RCC 7860 (cell line): Measurements from ENCODE around the gene KHNYN.

Experiments
- DNase-seq: peaks from one replicate; pipeline ENCODE4 v3.0.0-alpha.2; 2015; ENCODE audit warnings: low spot score
- FAIRE-seq: peaks from 2 replicates; lab custom pipeline; 2012; peaks lifted over from hg19 to GRCh38; lab: Jason Lieb, UNC

The KHNYN gene

DNA sequence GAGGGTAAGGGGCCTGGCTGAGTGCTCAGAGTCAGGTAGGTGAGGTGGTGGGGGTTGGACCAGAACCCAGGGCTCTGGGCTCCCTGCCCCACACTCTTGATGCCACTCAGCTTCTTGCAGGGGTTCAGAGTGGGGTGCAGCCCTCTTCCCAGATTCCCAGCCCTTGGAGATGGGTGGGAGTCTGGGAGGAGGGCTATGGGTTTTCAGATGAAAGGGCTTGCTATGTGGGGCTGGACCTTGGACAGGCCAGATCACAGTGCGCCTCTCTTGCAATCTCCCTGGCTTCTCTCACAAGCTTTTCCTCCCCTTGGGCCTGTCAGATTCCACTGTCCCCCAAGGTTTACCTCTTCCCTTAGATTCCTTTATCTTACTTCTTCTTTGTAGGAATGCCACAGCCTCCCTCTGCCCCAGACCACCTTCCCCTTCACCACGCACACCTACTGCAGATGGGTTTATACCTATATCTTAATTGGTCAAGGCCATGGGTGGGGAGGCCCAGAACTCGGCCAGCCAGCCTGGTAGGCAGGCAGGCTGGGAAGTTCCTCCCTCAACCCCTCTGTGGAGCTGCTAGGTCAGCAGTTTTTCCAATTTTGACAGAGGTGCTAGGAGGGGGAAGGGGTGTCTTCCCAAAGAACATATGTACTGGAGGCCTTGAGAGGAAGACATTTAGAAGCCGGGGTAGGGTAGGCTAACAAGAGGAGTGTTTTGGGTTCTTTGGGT lies 29.6 kb upstream of the KHNYN start:
- DNase-seq (no peak), FAIRE-seq (no peak)

DNA sequence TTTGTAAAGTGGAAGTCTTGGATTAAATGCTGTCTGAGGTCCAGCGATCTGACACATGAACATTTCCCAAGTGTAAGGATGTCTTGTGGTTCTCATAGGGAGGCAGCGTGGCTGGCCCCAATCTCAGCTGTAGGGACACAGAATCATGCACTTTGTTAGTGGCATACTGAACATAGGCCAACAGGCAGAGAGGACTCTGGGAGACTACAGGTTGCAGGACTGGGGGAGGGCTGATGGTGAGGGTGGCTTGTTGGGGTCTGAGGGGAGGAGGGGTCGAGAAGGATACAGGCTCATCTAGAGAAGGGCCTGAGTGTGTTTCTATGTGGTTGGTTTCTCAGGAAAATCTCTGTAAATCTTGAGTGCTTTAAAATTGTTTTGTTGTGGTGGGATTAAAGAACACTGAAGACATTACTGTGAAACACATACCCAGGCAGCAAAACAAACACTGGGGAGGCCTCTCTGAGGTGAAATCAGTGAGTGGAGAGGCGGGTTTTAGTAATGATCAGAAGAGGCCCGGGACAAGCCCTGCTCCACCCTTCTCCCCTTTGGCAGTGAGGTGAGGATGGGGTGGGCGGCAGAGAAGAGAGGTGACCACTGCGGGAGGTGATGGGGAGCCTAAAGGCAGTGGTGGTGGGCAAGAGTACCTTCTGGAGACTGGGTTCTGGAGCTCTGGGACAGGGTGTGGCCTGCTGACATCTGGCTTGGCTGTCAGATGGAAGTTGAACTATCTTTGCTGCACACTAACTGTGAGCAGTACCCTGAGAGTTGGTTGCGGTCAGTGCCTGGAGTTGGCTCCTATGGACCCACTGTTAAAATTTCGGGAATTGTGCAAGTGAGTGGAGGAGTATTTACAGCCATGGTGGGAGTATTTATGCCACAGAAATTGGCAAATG lies 27.7 kb upstream of the KHNYN start:
- DNase-seq, result no peak
- no peak for FAIRE-seq

GRCh38 chr14:24403294-24403998 lies 26.3 kb upstream of the KHNYN start:
- FAIRE-seq (no peak), DNase-seq (no peak)

- FAIRE-seq, result no peak
These were observed 24.9 kb upstream of the KHNYN start for GRCh38 chr14:24404814-24405213.

GRCh38 chr14:24406416-24406815 lies 23.3 kb upstream of the KHNYN start:
- no peak for DNase-seq
- FAIRE-seq, result no peak

More at GRCh38 chr14:24404814-24405213, 24.9 kb upstream of the KHNYN start:
- DNase-seq, result no peak

- FAIRE-seq, result no peak
These were observed 22.0 kb upstream of the KHNYN start for GRCh38 chr14:24407608-24408325.

GRCh38 chr14:24408764-24409163 lies 21.0 kb upstream of the KHNYN start:
- DNase-seq, result no peak
- FAIRE-seq, result no peak

More at GRCh38 chr14:24407608-24408325, 22.0 kb upstream of the KHNYN start:
- no peak for DNase-seq

GRCh38 chr14:24409192-24409591 lies 20.6 kb upstream of the KHNYN start:
- DNase-seq (no peak), FAIRE-seq (no peak)

- DNase-seq (no peak), FAIRE-seq (no peak)
These were observed 19.8 kb upstream of the KHNYN start for GRCh38 chr14:24409956-24410355.

- no peak for FAIRE-seq
- no peak for DNase-seq
These were observed 18.0 kb upstream of the KHNYN start for GRCh38 chr14:24411443-24412389.

DNA sequence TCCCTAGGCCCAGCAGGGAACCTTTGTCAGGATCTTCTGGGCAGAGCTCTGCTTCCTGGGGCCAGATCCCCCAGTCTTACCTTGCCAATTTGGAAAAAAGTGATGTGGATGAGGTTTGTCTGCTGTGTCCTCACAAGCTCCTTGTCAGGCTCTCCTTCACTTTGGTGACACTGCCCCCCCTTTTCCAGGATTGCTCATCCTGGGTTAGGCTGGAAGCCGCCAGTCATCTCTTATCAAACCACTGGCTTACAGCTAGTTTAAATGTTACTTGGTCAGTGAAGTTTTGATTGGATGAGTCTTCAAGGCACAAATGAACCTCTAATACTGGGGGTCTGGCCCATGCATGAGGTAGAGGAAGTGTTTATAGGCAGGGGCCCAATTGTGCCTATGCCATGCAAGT lies 15.7 kb upstream of the KHNYN start:
- DNase-seq (no peak), FAIRE-seq (no peak)

DNA sequence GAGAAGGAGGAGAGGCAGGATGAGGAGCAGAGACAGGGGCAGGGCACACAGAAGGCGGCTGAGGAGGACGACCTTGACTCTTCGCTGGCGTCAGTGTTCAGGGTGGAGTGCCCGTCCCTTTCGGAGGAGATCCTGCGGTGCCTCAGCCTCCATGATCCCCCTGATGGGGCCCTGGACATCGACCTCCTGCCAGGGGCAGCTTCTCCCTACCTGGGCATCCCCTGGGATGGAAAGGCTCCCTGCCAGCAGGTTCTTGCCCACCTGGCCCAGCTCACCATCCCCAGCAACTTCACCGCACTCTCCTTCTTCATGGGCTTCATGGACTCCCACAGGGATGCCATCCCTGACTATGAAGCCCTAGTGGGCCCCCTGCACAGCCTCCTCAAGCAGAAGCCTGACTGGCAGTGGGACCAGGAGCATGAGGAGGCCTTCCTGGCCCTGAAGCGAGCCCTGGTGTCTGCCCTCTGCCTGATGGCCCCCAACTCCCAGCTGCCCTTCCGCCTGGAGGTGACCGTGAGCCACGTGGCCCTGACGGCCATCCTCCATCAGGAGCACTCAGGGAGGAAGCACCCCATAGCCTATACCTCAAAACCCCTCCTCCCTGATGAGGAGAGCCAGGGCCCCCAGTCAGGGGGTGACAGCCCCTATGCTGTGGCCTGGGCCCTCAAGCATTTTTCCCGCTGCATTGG lies 14.9 kb upstream of the KHNYN start:
- DNase-seq (no peak), FAIRE-seq (no peak)

- FAIRE-seq (no peak), DNase-seq (no peak)
These were observed 14.1 kb upstream of the KHNYN start for GRCh38 chr14:24415421-24416253.

DNA sequence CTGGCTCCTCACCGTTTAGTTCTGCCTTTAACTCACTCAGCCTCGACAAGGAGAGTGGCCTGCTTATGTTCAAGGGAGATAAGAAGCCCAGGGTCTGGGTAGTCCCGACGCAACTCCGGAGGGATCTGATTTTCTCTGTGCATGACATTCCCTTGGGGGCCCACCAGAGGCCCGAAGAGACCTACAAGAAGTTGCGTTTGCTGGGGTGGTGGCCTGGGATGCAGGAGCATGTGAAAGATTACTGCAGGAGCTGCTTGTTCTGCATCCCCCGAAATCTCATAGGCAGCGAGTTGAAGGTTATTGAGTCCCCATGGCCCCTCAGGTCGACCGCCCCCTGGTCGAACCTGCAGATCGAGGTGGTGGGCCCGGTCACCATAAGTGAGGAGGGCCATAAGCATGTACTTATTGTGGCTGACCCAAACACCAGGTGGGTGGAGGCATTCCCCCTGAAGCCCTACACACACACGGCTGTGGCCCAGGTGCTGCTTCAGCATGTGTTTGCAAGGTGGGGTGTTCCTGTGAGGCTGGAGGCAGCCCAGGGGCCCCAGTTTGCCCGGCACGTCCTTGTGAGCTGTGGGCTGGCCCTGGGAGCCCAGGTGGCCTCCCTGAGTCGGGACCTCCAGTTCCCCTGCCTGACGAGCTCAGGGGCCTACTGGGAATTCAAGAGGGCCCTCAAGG lies 13.4 kb upstream of the KHNYN start:
- no peak for DNase-seq
- FAIRE-seq, result no peak

DNA sequence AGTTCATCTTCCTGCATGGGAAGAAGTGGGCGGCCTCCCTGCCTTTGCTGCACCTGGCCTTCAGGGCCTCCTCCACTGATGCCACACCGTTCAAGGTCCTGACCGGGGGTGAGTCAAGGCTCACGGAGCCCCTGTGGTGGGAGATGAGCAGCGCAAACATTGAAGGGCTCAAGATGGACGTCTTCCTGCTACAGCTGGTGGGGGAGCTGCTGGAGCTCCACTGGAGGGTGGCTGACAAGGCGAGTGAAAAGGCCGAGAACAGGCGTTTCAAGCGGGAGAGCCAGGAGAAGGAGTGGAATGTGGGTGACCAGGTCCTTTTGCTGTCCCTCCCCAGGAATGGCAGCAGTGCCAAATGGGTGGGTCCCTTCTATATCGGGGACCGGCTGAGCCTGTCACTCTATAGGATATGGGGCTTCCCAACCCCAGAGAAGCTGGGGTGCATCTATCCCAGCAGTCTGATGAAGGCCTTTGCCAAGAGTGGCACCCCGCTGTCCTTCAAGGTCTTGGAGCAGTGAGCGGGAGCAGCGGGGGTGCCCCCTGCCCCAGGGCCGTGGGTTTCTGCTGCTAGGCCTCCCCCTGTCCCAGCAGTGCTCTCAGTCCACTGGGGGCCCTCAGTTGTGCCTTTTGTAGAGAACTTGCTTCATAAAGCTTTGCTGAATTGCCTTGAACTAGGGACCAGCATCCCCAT lies 12.7 kb upstream of the KHNYN start:
- DNase-seq, result no peak
- FAIRE-seq, result no peak

DNA sequence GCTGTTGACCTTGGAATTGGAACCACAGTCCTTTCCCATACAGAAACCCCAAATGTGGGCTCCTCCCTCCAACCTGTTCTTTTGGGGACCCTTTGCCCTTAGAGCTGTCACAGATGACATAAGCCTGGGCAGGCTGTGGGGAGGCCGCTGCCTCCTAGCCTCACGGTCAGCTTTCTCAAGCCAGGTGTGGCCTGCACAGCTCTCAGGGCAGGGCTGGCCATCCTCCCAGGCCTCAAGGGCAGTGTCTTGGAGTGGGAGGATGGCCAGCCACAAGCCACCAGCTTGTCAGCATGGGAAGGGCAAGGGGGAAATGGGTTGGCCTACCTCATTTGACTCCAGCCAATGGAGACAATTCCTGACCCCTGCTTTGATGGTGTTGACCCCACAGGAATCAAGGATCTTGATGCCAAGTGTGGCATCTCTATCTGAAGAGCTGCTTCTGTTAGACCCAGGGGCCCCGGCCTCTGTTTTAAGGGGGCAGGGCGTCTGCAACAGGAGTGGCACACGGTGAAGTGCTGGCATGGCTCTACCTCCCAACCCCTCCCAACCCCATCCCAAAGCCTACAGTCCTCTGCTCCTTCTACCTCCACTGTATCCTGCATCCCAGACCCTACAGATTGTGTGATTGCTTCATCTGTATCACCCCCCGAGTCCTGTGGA lies 11.8 kb upstream of the KHNYN start:
- DNase-seq (no peak), FAIRE-seq (no peak)

- no peak for FAIRE-seq
- DNase-seq, result no peak
These were observed 11.3 kb upstream of the KHNYN start for GRCh38 chr14:24418492-24418873.
